HepG2 (cell line): ENCODE data around the gene CORO1C. TPM values are rescaled to one million over a fixed set of nuclear protein-coding genes. Genes with fewer than 3 reads are reported as not detected.

Experiments used
- ATAC-seq: fragments of 200-7000 bp; cut with Tn5 transposase; 3 replicates; pipeline ENCODE4 v1.9.1; 2020; ENCODE audit warnings: mild to moderate bottlenecking, moderate library complexity
- BruUV-seq: library from RNA; stranded (reverse); fragments of 400-500 nt; replicated peaks from 2 replicates; lab custom pipeline; 2021; lab: Mats Ljungman, UMichigan
- CTCF ChIA-PET: fragments of 300-600 bp; formaldehyde crosslinking; extraction: SDS; loops from one replicate; lab custom pipeline; 2021; ENCODE audit warnings: low total read pairs, inconsistent platforms, low intra/inter-chr PET ratio; lab: Yijun Ruan, JAX
- POLR2A ChIA-PET: fragments of 350-600 bp; sonication (Branson Sonifier 250); formaldehyde crosslinking; loops from one replicate; lab custom pipeline; 2020; ENCODE audit warnings: antibody characterized with exemption, inconsistent platforms; lab: Yijun Ruan, JAX
- DNase-seq: peaks from one replicate; pipeline ENCODE4 v3.0.0-alpha.2; 2015; ENCODE audit warnings: low spot score
- FAIRE-seq: peaks from 3 replicates; lab custom pipeline; 2011; peaks lifted over from hg19 to GRCh38; lab: Jason Lieb, UNC
- H2AFZ ChIP-seq: one replicate; pipeline ENCODE4 v1.6.1; 2011; ENCODE audit warnings: low read length, inconsistent platforms
- H3K27ac ChIP-seq: fragments of 300-600 bp; 3 replicates; pipeline ENCODE4 v1.8.0; 2011; ENCODE audit warnings: mixed run types, mild to moderate bottlenecking, mixed read lengths, low read length, inconsistent platforms; ENCODE audit not compliant: insufficient read depth; ENCODE audit errors: extremely low read length
- H3K27me3 ChIP-seq, 2 experiments: fragments of 200-600 bp in 1 of 2; 2 replicates in 1 of 2; 3 replicates in 1 of 2; pipeline versions ENCODE4 v1.6.0 to v1.8.0; 2011; ENCODE audit warnings: low read length in 2 of 2, mild to moderate bottlenecking in 2 of 2, moderate library complexity in 2 of 2, inconsistent platforms in 1 of 2; ENCODE audit not compliant: insufficient read depth in 2 of 2, control insufficient read depth in 1 of 2
- H3K36me3 ChIP-seq, 2 experiments: fragments of 200-600 bp in 1 of 2; replicated peaks in 1 of 2; 2 replicates in 1 of 2; 3 replicates in 1 of 2; pipeline versions ENCODE4 v1.5.1 to v1.8.0; 2011; ENCODE audit warnings: low read length in 2 of 2, inconsistent platforms in 1 of 2; ENCODE audit not compliant: insufficient read depth in 2 of 2, control insufficient read depth in 1 of 2
- H3K4me1 ChIP-seq: 2 replicates; pipeline ENCODE4 v1.5.1; 2012; ENCODE audit warnings: low read length, inconsistent platforms; ENCODE audit not compliant: insufficient read depth
- H3K4me2 ChIP-seq: 2 replicates; pipeline ENCODE4 v1.6.0; 2011; ENCODE audit warnings: low read depth, low read length, inconsistent platforms
- H3K4me3 ChIP-seq, 3 experiments: fragments of 200-600 bp in 1 of 3; sonication (generic), shearing (Covaris generic) in 1 of 3; replicated peaks in 1 of 3; 2 replicates each; pipeline ENCODE4 v1.5.1; 2011 to 2016; ENCODE audit warnings: low read length in 3 of 3, inconsistent platforms in 2 of 3, low read depth in 2 of 3, mild to moderate bottlenecking in 2 of 3, control low read depth in 1 of 3, mixed read lengths in 1 of 3; ENCODE audit not compliant: insufficient read depth in 1 of 3
- H3K79me2 ChIP-seq: one replicate; pipeline ENCODE4 v1.6.1; 2011; ENCODE audit warnings: low read length, inconsistent platforms; ENCODE audit not compliant: insufficient read depth
- H3K9ac ChIP-seq: 2 replicates; pipeline ENCODE4 v1.6.0; 2011; ENCODE audit warnings: mild to moderate bottlenecking, low read depth, low read length, inconsistent platforms; ENCODE audit not compliant: insufficient read depth
- H3K9me3 ChIP-seq: 2 replicates; pipeline ENCODE4 v1.5.1; 2012; ENCODE audit warnings: mild to moderate bottlenecking, low read length
- H4K20me1 ChIP-seq: 2 replicates; pipeline ENCODE4 v1.6.0; 2011; ENCODE audit warnings: inconsistent platforms, mild to moderate bottlenecking, low read length, moderate library complexity; ENCODE audit not compliant: insufficient read depth
- GTF2F1 ChIP-seq: fragments of 150-350 bp; IDR thresholded peaks from 2 replicates; pipeline ENCODE4 v1.6.1; 2014; ENCODE audit warnings: low read length
- NR2F6 ChIP-seq, 2 experiments: IDR thresholded peaks; 2 replicates each; pipeline ENCODE4 v1.6.1; 2016; ENCODE audit warnings: antibody characterized with exemption in 1 of 2, mild to moderate bottlenecking in 1 of 2
- ZBTB46 ChIP-seq: sonication (generic); formaldehyde crosslinking; IDR thresholded peaks from 2 replicates; pipeline ENCODE4 v1.4.0; 2020; ENCODE audit warnings: mild to moderate bottlenecking, missing genetic modification reagents, borderline replicate concordance
- ZNF543 ChIP-seq: sonication (generic); formaldehyde crosslinking; IDR thresholded peaks from 2 replicates; pipeline ENCODE4 v1.4.0; 2020; ENCODE audit warnings: mild to moderate bottlenecking, missing genetic modification reagents
- ZNF629 ChIP-seq: sonication (generic); formaldehyde crosslinking; conservative IDR thresholded peaks from 2 replicates; pipeline ENCODE4 v1.5.0; 2020; ENCODE audit warnings: missing genetic modification reagents
- ZNF710 ChIP-seq: sonication (generic); formaldehyde crosslinking; IDR thresholded peaks from 2 replicates; pipeline ENCODE4 v1.5.0; 2020; ENCODE audit warnings: mild to moderate bottlenecking, missing genetic modification reagents, borderline replicate concordance
- ZNF879 ChIP-seq: sonication (generic); formaldehyde crosslinking; IDR thresholded peaks from 2 replicates; pipeline ENCODE4 v1.8.1; 2023; ENCODE audit warnings: missing genetic modification reagents
- WGBS: methylation state at CpG from one replicate; pipeline ENCODE4 v1.1.6; 2017; ENCODE audit warnings: low lambda C conversion rate; 5-methylcytosine and 5-hydroxymethylcytosine counted together
- in situ Hi-C: cut with HindIII; loops from 2 replicates; pipeline ENCODE4 v1.10.0; 2017; ENCODE audit warnings: low pct_unique_long_range_greater_than_20kb; ENCODE audit not compliant: extremely low pct_ligation_motif_present
- intact Hi-C: fragments of 100-400 bp; cut with micrococcal nuclease; formaldehyde crosslinking; loops from one replicate; pipeline ENCODE4 v1.10.0; 2022; ENCODE audit not compliant: unreplicated experiment
- polyA plus RNA-seq, 8 experiments: library from polyadenylated mRNA; depleted of rRNA in 3 of 8; stranded (reverse) in 7 of 8; unstranded in 1 of 8; fragments of >200 nt; fragmentation: Illumina TruSeq in 4 of 8; extraction: Trizol in 4 of 8; gene quantifications; 2 replicates each; pipeline versions ENCODE4 v1.2.1 to v1.2.3, GENCODE V29; 2011 to 2016; ENCODE audit warnings: low read depth in 4 of 8, missing spikeins in 1 of 8, mixed read lengths in 1 of 8; ENCODE audit not compliant: insufficient read depth in 1 of 8
- total RNA-seq, 5 experiments: library from RNA; depleted of rRNA; stranded (reverse); fragments of >200 nt; fragmentation: Illumina TruSeq; extraction: Trizol; gene quantifications; 2 replicates each; pipeline ENCODE4 v1.2.3, GENCODE V29; 2016; ENCODE audit warnings: low read depth in 1 of 5

Gene CORO1C
- total and polyA plus RNA-seq, 2 of the 13 experiments (the other 11 are each of a cell fraction or from before 2014, with no cell fraction given): 73.7 to 131 TPM

DNA sequence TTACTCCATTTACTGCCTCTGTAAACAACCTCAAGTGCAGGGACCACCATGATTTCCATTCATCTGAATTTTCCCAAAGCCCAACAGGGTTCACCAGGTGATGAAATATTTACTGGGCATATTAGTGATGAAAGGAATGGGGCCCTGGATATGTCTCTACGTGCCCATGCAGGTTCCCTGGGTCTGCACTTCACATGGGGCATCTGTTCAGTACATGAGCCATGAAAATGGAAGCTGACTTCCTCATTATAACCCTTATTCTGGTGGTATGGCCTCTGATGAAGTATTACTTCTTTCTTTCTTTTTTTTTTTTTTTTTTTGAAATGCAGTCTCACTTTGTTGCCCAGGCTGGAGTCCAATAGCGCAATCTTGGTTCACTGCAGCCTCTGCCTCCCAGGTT lies 26.5 kb upstream of the CORO1C start (continued):
- no peak for TF ChIP-seq ZBTB46 (CRISPR knock-in tag)
- no peak for TF ChIP-seq ZNF710 (CRISPR knock-in tag)
- no peak for TF ChIP-seq GTF2F1
- no peak for TF ChIP-seq ZNF879 (CRISPR knock-in tag)
- TF ChIP-seq NR2F6 (IDR thresholded peaks at IDR 0.05): no peak
- TF ChIP-seq NR2F6 (CRISPR knock-in tag; IDR thresholded peaks at IDR 0.05): no peak

DNA sequence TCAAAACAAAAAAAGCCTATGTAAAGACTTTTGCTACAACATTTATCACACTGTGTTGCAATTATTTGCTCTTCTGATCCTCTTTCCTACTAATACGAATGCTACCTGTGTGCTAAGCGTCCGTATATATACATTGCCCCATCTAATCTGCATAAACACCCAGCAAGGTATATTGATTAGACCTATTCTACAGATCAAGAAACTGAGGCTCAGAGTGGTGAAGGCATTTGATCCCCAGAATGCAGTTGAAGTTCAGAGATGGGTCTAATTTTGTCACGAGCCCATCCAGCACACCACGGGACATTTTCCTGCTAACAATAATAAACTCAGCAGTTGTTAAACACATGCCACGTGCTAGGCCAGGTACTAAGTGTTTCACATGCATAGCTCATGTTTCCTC lies 25.1 kb upstream of the CORO1C start:
- intact Hi-C loops: no loop called here
- ChIA-PET POLR2A (no interaction called here), CTCF (no interaction called here)
- TF ChIP-seq ZNF543 (no peak), ZNF629 (peak; percentile 85)
- no peak overlapping the region for H2AFZ ChIP-seq
- BruUV-seq: no TSS peak
- DNase-seq (no peak), ATAC-seq (no peak), FAIRE-seq (no peak)
- in situ Hi-C loops: no loop called here
- H4K20me1 ChIP-seq: no peaks in the 10 kb centered on the region
- no peaks in the 10 kb centered on the region for H3K36me3 ChIP-seq
- H3K4me2 ChIP-seq: no peak overlapping the region
- H3K4me3 ChIP-seq: no peak overlapping the region
- 32% methylated on average over 6 of the region's 6 CpGs for WGBS
- no peak overlapping the region for H3K9ac ChIP-seq
- H3K27ac ChIP-seq: no peak overlapping the region
- H3K27me3 ChIP-seq: no peaks in the 10 kb centered on the region
- peaks cover 31% of the 10 kb centered on the region for H3K4me1 ChIP-seq
- no peaks in the 10 kb centered on the region for H3K79me2 ChIP-seq
- H3K9me3 ChIP-seq: no peaks in the 10 kb centered on the region
